Gastrocnemius medialis (tissue), 4 donors: ENCODE results near the gene SMTN. TPM values are rescaled to one million over a fixed set of nuclear protein-coding genes. Genes with fewer than 3 reads are reported as not detected.

Experiments
- ATAC-seq, 2 donors: fragments of 150-250 bp; one replicate each; pipeline ENCODE4 v1.9.1; 2016
- DNase-seq, 2 donors: peaks; one replicate each; pipeline ENCODE4 v3.0.0-alpha.2; 2019
- H3K27ac ChIP-seq, 4 donors: fragments of 200-600 bp; sonication (generic); 1 replicate in 1 of 4; 2 replicates in 3 of 4; pipeline ENCODE4 v1.5.1; 2016 to 2018; ENCODE audit warnings: mild to moderate bottlenecking in 2 of 4, moderate library complexity in 1 of 4
- H3K27me3 ChIP-seq, 3 donors: fragments of 200-600 bp; sonication (generic) in 2 of 3; 1 replicate in 1 of 3; 2 replicates in 2 of 3; pipeline versions ENCODE4 v1.5.1 to v1.6.0; 2016 to 2019; ENCODE audit warnings: mild to moderate bottlenecking in 1 of 3, moderate library complexity in 1 of 3
- H3K36me3 ChIP-seq, 2 donors: fragments of 200-600 bp; sonication (generic) in 1 of 2; one replicate each; pipeline ENCODE4 v1.5.1; 2017 to 2018
- H3K4me1 ChIP-seq, 2 donors: fragments of 200-600 bp; sonication (generic) in 1 of 2; one replicate each; pipeline ENCODE4 v1.5.1; 2016 to 2017; ENCODE audit warnings: mild to moderate bottlenecking in 2 of 2
- H3K4me3 ChIP-seq, 4 donors: fragments of 200-600 bp; sonication (generic) in 3 of 4; 1 replicate in 1 of 4; 2 replicates in 3 of 4; pipeline ENCODE4 v1.5.1; 2016 to 2019; ENCODE audit warnings: mild to moderate bottlenecking in 2 of 4
- H3K9me3 ChIP-seq, 3 donors: fragments of 200-600 bp; sonication (generic) in 2 of 3; 1 replicate in 1 of 3; 2 replicates in 2 of 3; pipeline ENCODE4 v1.5.1; 2016 to 2019
- POLR2A ChIP-seq, 2 donors: fragments of 450-650 bp; IDR thresholded peaks; one replicate each; pipeline ENCODE4 v1.6.1; 2017; ENCODE audit warnings: antibody characterized with exemption in 2 of 2, mild to moderate bottlenecking in 2 of 2, moderate library complexity in 2 of 2
- in situ Hi-C, 4 donors: fragments of 200-750 bp; cut with MboI; loops; one replicate each; pipeline versions ENCODE4 v1.15.0 to v1.8.0; 2017; ENCODE audit warnings: low sequenced_read_pairs in 4 of 4
- intact Hi-C: fragments of 100-400 bp; cut with DNase I; formaldehyde crosslinking; loops from one replicate; pipeline ENCODE4 v1.15.1; 2023; ENCODE audit warnings: low total_unique reads
- total RNA-seq, 4 donors: library from RNA; depleted of rRNA; stranded (reverse); fragments of >200 nt; gene quantifications; one replicate each; pipeline versions ENCODE4 v1.1.0 to v1.2.3, GENCODE V29; 2016
- TF ChIP-seq, protein P1 (sequence below), 5 experiments: fragments of 450-650 bp in 3 of 5; fragments of 200-600 bp in 2 of 5; sonication (generic) in 2 of 5; IDR thresholded peaks in 4 of 5; conservative IDR thresholded peaks in 1 of 5; 1 replicate in 4 of 5; 2 replicates in 1 of 5; pipeline ENCODE4 v1.5.1; 2016 to 2019; ENCODE audit warnings: antibody characterized with exemption in 5 of 5, mild to moderate bottlenecking in 3 of 5, moderate library complexity in 3 of 5

SMTN gene
- total RNA-seq, 4 donors from 2014 or later, result 39.5 to 104 (median 45.3) TPM

DNA sequence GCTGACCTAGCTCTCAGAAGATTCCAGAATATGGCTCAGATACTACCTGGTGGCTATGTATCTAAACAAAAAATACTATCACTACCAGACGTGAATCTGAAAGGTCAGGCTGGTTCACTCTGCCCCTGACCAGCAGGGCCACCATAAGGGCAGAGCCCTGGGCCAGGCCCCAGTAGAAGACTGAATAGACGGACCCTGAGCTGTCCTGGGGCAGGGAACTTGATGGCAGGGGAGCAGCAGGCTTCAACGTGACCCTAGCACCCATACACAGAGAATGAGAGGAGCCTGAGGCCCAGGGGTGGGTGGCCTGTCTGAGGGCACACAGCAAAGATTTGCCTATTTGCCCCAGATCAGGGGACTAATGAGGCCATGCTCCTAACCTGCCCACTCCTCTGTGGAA is 72.2 kb downstream of the SMTN start:
- no peak for TF ChIP-seq POLR2A (IDR thresholded peaks at IDR 0.05)
- TF ChIP-seq, protein P1, sequence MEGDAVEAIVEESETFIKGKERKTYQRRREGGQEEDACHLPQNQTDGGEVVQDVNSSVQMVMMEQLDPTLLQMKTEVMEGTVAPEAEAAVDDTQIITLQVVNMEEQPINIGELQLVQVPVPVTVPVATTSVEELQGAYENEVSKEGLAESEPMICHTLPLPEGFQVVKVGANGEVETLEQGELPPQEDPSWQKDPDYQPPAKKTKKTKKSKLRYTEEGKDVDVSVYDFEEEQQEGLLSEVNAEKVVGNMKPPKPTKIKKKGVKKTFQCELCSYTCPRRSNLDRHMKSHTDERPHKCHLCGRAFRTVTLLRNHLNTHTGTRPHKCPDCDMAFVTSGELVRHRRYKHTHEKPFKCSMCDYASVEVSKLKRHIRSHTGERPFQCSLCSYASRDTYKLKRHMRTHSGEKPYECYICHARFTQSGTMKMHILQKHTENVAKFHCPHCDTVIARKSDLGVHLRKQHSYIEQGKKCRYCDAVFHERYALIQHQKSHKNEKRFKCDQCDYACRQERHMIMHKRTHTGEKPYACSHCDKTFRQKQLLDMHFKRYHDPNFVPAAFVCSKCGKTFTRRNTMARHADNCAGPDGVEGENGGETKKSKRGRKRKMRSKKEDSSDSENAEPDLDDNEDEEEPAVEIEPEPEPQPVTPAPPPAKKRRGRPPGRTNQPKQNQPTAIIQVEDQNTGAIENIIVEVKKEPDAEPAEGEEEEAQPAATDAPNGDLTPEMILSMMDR (IDR thresholded peaks at IDR 0.05 in 4 of 5, conservative IDR thresholded peaks at IDR 0.05 in 1 of 5), result no peak
- H3K36me3 ChIP-seq, result no peaks in the 10 kb centered on the region
- no peak for ATAC-seq
- H3K4me1 ChIP-seq, result peaks cover 8 to 10% of the 10 kb centered on the region in 2 donors
- no peak overlapping the region for H3K27ac ChIP-seq
- in situ Hi-C loops, result loop anchor here in 2 of 4 donors (10.0 kb wide), 2 partner anchors 69 to 209 kb away; partner anchors contain the start of gene SMTN (in 1 of the 2)
- DNase-seq, result no peak
- H3K4me3 ChIP-seq, result no peak overlapping the region
- no peaks in the 10 kb centered on the region for H3K9me3 ChIP-seq
- intact Hi-C loops, result no loop called here
- H3K27me3 ChIP-seq, result no peaks in the 10 kb centered on the region

Other genes with a start within 250 kb of the SMTN start
- 10 to 100 TPM; 20.2 to 31.2 (median 27.7) TPM for gene MORC2, start 112.5 kb upstream of the SMTN start, total RNA-seq
- 10 to 100 TPM; 14.3 to 23.9 (median 15.8) TPM for gene TUG1, start 112.1 kb upstream of the SMTN start, total RNA-seq
- gene SELENOM, start 26.2 kb downstream of the SMTN start, total RNA-seq, result 100 to 1,000 TPM; 144 to 184 (median 157) TPM
- gene INPP5J, start 41.6 kb downstream of the SMTN start, total RNA-seq, result under 1 TPM; 0.15 to 0.33 (median 0.28) TPM
- not detected for gene PLA2G3, start 59.2 kb downstream of the SMTN start, total RNA-seq
- gene RNF185, start 78.9 kb downstream of the SMTN start, total RNA-seq, result 10 to 100 TPM; 23.8 to 28.1 (median 27.6) TPM
- gene LIMK2, start 131.0 kb downstream of the SMTN start, total RNA-seq, result 10 to 100 TPM in 1 of 4 donors, 1 to 10 TPM in 3; 4.0 to 12.6 (median 7.1) TPM
- 10 to 100 TPM; 11.2 to 28.3 (median 14.5) TPM for gene PIK3IP1, start 211.2 kb downstream of the SMTN start, total RNA-seq